Measurements from ENCODE around the gene PRDX4. TPM values are rescaled to one million over a fixed set of nuclear protein-coding genes. Genes with fewer than 3 reads are reported as not detected.

The PRDX4 gene
- total and polyA plus RNA-seq, 2 of the 8 experiments (the other 6 are each of a cell fraction or from before 2014, with no cell fraction given): 130 TPM

- Histone ChIP-seq H2BK5ac (ENCODE audit: low read depth, low read length) (no peak overlapping the region), H2BK120ac (replicated peaks; ENCODE audit: low read depth, low read length) (no peak overlapping the region), H4K91ac (replicated peaks; ENCODE audit: insufficient read length, low read length) (no peak overlapping the region), H3K79me2 (ENCODE audit: control insufficient read depth in 1 of 2, insufficient read depth in 2 of 2, low read length in 2 of 2) (no peaks in the 10 kb centered on the region), H2AK5ac (ENCODE audit: low read depth, low read length) (no peak overlapping the region), H3K4me3 (ENCODE audit: extremely low read depth in 1 of 4, insufficient read depth in 2 of 4, low read depth in 3 of 4, low read length in 4 of 4) (no peak overlapping the region), H3K23me2 (ENCODE audit: low read depth, low read length) (no peaks in the 10 kb centered on the region), H4K8ac (ENCODE audit: extremely low read depth, insufficient read depth, low read length) (no peak overlapping the region), H3K4ac (replicated peaks; ENCODE audit: insufficient read length, low read depth, low read length) (no peak overlapping the region), H3K18ac (ENCODE audit: extremely low read depth, low read length) (no peak overlapping the region), H3K27ac (ENCODE audit: low read depth, low read length) (no peak overlapping the region), H4K20me1 (replicated peaks in 1 of 2; ENCODE audit: control insufficient read depth in 1 of 2, insufficient read depth in 2 of 2, low read length in 2 of 2) (no peaks in the 10 kb centered on the region), H3K9me3 (ENCODE audit: insufficient read depth in 2 of 2, low read depth in 1 of 2, low read length in 1 of 2) (no peaks in the 10 kb centered on the region), H3K9ac (replicated peaks in 1 of 4; ENCODE audit: extremely low read depth in 1 of 4, low read depth in 3 of 4, low read length in 3 of 4) (no peak overlapping the region), H2AFZ (ENCODE audit: low read length) (no peak overlapping the region), H3K56ac (replicated peaks; ENCODE audit: insufficient read length, low read depth, low read length) (no peak overlapping the region), H2BK20ac (ENCODE audit: low read length) (no peak overlapping the region), H3K4me2 (ENCODE audit: insufficient read depth in 1 of 2, low read depth in 2 of 2, low read length in 2 of 2) (no peak overlapping the region), H2BK15ac (ENCODE audit: low read length) (no peak overlapping the region), H4K5ac (ENCODE audit: insufficient read length, low read depth, low read length) (no peak overlapping the region), H3K79me1 (ENCODE audit: low read depth, low read length) (no peaks in the 10 kb centered on the region), H3K36me3 (ENCODE audit: control insufficient read depth in 2 of 4, insufficient read depth in 4 of 4, low read length in 3 of 4) (no peaks in the 10 kb centered on the region; a peak in 1 of 8 replicates), H3K27me3 (replicated peaks in 1 of 4; ENCODE audit: control insufficient read depth in 3 of 4, extremely low read depth in 1 of 4, insufficient read depth in 3 of 4, low read length in 3 of 4) (no peaks in the 10 kb centered on the region), H3K4me1 (replicated peaks in 1 of 4; ENCODE audit: control insufficient read depth in 3 of 4, insufficient read depth in 4 of 4, low read length in 3 of 4) (peaks cover 0 to 8% (median 3%) of the 10 kb centered on the region in 4 experiments; a peak in 4 of 7 replicates), H3K14ac (ENCODE audit: insufficient read length) (no peak overlapping the region), H2BK12ac (ENCODE audit: low read depth, low read length) (no peak overlapping the region), H3K23ac (ENCODE audit: insufficient read length) (no peak overlapping the region)
- FAIRE-seq (no peak), DNase-seq (ENCODE audit: low read depth in 1 of 2, low spot score in 2 of 2) (no peak)
- ChIA-PET CTCF (ENCODE audit: partially characterized antibody) (no interaction called here), POLR2A (ENCODE audit: partially characterized antibody) (no interaction called here)
- TF ChIP-seq ASH2L (IDR thresholded peaks at IDR 0.05; ENCODE audit: low read length) (no peak), JUN (IDR thresholded peaks at IDR 0.05; ENCODE audit: low read depth, low read length) (no peak), POLR2A (IDR thresholded peaks at IDR 0.05; ENCODE audit: control extremely low read depth in 1 of 2, low read depth in 2 of 2, low read length in 2 of 2) (no peak), GTF2F1 (IDR thresholded peaks at IDR 0.05; ENCODE audit: borderline replicate concordance, low read depth, low read length) (no peak), KDM1A (IDR thresholded peaks at IDR 0.05; ENCODE audit: borderline replicate concordance, low read length) (no peak), SIRT6 (IDR thresholded peaks at IDR 0.05; ENCODE audit: low read length) (no peak), TAF1 (IDR thresholded peaks at IDR 0.05; ENCODE audit: low read depth, low read length) (no peak), BCL11A (IDR thresholded peaks at IDR 0.05; ENCODE audit: low read depth in 2 of 2, low read length in 2 of 2) (no peak), GABPA (IDR thresholded peaks at IDR 0.05; ENCODE audit: borderline replicate concordance, insufficient read depth, low read length) (no peak), CBX8 (IDR thresholded peaks at IDR 0.05; ENCODE audit: borderline replicate concordance, low read depth, low read length) (no peak), SUZ12 (IDR thresholded peaks at IDR 0.05; ENCODE audit: low read length) (no peak), HDAC2 (IDR thresholded peaks at IDR 0.05; ENCODE audit: borderline replicate concordance in 1 of 2, low read depth in 2 of 2, low read length in 2 of 2) (no peak), CBX5 (IDR thresholded peaks at IDR 0.05; ENCODE audit: low read depth, low read length) (no peak), RAD21 (IDR thresholded peaks at IDR 0.05 in 1 of 2, conservative IDR thresholded peaks at IDR 0.05 in 1 of 2; ENCODE audit: low read depth in 2 of 2, low read length in 2 of 2) (no peak)
- WGBS, 2 experiments (ENCODE audit: extremely low coverage in 1 of 2, insufficient coverage in 1 of 2, insufficient read length in 1 of 2, insufficient replicate concordance in 2 of 2, low coverage in 1 of 2, low lambda C conversion rate in 2 of 2, missing lambda C conversion rate in 1 of 2): 100% methylated on average over 2 of the region's 3 CpGs; no CpG with 5 or more reads in 1 of the 2 experiments
Observed at GRCh38 chrX:23656684-23657083, 10.6 kb upstream of the PRDX4 start.

Data from H1 (cell line).